Measurements from ENCODE around the gene BHLHE23. TPM values are rescaled to one million over a fixed set of nuclear protein-coding genes. Genes with fewer than 3 reads are reported as not detected.
"Not testable (repeated sequence)": the region's sequence is repeated elsewhere in the genome, so short reads cannot be mapped to it uniquely, and the experiment has no call there.

BHLHE23 gene
- total RNA-seq, 1 donor from 2014 or later, result not detected

- no peak for DNase-seq (ENCODE audit: low read depth)
Measured at GRCh38 chr20:63043348-63044203, 36.8 kb upstream of the BHLHE23 start.

DNA sequence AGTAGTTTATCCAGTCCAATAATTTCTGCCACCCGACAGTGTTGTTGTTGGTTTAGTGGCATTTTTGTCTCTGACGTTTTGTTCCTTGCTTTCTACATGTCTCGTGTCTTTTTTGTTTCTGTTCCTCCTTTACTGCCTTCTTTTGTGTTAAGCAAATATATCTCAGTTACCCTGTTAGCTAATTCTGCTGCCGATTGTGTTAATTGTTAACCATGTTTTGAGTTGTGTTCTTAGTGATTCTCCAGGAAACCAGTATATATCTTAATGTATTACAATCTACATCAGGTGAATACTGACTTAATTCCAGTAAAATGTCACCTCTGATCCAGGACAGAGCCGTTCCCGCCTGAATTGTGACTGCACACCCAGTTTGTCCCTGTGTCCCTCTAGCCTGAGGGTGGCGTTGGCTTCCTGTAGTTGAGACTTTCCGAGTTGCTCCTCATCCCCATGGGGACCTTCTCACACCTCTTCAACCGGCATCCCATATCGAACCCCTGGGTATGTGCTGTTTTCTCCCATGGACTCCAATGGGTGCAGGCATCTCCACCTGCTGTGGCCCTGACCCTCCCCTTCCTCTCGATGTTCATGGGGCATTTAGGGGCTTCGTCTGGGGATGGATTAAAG, 35.8 kb upstream of the BHLHE23 start:
- DNase-seq (ENCODE audit: low read depth), result no peak

DNA sequence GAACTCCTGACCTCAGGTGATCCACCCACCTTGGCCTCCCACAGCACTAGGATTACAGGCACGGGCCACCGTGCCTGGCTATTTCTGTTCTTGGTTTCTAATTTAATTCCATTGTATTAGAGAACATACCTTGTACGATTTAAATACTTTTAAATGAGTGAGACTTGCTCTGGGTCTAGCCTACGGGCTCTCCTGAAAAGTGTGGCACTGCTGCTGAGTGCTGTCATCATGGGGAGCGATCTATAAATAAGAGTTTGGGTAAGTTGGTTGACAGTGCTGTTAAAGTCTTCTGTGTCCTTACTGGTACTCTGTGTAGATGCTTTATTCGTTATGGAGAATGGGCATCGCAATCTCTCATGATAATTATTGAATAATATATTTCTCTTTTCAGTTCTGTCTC, 35.0 kb upstream of the BHLHE23 start:
- no peak for DNase-seq (ENCODE audit: low read depth)

GRCh38 chr20:63037669-63038268, 31.0 kb upstream of the BHLHE23 start:
- DNase-seq (ENCODE audit: low read depth), result no peak

DNA sequence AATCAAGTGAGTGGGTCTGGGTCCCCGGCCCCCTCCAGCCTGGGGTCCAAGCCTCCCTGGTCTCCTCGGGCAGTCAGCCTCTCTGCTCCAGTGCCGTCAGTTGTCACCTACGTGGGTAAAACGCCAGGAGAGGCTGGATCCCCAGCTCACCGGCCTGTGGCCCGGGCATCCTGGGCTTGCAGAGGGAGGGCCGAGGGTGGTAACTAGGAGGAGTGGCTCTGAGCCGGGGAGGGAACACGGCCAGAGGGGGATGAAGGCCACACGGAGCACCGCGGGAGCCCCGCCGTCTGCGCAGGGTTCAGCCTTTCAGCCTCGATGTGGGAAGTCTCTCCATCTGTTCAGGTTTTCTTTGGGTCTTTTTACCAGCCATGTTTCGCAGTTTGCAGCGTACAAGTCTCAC, 29.5 kb upstream of the BHLHE23 start:
- no peak for DNase-seq (ENCODE audit: low read depth)

GRCh38 chr20:63035603-63036185, 28.9 kb upstream of the BHLHE23 start:
- DNase-seq (ENCODE audit: low read depth), result no peak

DNA sequence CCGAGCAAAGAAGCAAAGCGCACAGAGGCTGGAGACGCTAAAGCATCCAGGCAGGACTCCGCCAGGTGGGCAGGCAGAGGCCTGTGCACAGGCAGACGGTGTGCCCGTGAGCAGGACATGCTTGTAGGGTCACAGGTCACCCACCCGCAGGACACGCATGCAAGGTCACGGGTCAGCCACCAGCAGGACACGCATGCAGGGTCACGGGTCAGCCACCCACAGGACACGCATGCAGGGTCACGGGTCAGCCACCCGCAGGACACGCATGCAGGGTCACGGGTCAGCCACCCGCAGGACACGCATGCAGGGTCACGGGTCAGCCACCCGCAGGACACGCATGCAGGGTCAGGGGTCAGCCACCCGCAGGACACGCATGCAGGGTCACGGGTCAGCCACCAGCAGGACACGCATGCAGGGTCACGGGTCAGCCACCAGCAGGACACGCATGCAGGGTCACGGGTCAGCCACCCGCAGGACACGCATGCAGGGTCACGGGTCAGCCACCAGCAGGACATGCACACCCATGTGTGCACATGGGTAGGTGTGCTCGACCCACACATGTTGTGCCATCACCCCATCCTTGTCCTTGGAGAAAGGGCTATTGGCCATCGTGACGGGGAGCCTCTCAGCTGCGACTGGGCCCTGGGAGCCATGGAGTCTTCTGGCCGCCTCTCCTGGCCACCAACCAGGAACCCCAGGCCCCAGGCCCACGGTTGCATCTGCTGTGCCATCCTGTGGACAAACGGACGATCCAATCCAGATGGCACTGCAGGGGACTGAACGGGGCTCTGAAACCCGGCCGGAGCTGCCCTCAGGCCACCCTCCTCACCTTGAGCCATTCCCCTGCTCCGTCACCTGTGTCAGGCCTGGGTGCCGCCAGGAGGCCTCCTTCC, 28.2 kb upstream of the BHLHE23 start:
- not testable (repeated sequence) for DNase-seq (ENCODE audit: low read depth)

GRCh38 chr20:63033794-63034709, 27.3 kb upstream of the BHLHE23 start:
- DNase-seq (ENCODE audit: low read depth), result no peak

DNA sequence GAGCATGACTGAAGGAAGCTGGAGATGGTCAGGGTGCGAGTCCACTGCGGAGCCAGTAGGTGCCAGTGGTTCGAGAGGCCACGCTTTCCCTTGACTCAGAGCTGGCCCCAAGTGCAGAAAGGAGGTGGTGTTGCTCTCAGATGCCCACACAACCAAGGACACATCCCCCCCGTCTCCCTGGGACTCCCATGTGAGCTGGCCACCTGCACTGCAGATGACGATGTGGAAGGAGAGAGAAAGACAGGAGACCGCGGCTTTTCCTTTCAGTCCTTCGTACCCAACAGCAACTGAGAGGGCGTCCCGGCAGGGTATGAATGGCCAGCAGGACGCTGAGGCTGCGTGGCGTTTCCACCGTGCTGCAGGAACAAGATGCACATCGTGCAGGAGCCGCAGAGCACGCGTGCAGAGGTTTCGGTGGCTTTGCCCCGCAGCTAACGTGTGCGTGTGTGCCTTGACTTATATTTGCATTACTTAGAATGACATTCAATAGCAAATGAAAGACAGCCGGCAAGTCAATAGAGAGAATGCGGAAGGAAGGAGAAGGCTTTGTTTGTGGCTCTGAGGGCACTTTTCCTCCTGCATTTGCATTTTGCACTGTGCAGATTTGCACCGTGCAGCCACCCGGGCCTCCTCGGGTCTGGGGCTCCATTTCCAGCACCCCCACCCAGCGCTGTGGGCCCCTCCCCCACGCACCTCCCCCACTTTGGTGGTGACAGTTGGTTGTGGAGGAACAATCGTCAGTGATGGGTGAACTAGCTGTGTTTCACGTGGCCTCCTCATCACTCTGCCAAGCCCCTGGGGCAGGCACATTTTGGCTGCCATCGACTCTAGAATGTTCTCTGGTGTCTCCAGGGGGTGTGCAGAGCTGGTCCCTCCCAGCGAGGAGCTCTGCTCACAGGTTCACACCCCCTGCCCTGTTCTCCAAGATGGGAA, 26.4 kb upstream of the BHLHE23 start:
- no peak for DNase-seq (ENCODE audit: low read depth)

- no peak for DNase-seq (ENCODE audit: low read depth)
Measured at GRCh38 chr20:63032026-63032800, 25.4 kb upstream of the BHLHE23 start.

DNA sequence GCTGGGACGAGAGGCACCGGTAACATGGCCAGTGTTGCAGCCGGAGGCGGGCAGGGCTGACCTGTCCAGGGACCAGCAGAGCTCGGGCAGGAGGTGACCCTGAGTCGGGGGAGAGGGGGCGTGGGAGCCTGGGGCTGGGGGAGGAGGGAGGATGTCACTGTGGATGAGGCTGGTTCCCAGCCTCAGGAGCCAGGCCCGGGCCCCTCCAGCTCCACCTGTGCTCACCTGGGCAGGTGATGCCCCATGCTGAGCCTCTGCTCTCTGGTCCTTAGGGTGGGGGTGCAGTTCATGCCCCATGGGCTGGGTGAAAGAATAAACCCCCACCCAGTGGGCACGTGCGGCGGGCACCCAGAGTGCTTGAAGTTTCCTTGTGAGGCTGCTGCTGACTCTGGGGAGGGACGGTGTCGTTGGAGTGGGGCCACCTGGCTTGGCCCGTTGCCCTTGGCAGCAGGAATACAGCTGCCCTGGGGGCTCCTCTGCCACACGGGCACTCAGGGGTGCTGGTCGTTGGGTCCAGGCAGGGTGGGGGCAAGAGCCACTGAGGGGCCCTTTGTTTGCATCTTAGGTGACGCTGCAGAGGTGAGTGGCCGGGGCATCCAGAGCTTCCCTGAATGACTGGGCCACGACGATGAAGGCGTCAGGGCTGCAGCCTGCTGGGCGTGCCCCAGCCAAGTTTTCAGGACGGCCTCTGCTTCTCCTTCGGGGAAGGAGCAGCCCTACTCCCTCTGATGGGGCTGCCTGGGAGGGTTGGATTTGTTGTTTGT, 24.7 kb upstream of the BHLHE23 start:
- no peak for DNase-seq (ENCODE audit: low read depth)

DNA sequence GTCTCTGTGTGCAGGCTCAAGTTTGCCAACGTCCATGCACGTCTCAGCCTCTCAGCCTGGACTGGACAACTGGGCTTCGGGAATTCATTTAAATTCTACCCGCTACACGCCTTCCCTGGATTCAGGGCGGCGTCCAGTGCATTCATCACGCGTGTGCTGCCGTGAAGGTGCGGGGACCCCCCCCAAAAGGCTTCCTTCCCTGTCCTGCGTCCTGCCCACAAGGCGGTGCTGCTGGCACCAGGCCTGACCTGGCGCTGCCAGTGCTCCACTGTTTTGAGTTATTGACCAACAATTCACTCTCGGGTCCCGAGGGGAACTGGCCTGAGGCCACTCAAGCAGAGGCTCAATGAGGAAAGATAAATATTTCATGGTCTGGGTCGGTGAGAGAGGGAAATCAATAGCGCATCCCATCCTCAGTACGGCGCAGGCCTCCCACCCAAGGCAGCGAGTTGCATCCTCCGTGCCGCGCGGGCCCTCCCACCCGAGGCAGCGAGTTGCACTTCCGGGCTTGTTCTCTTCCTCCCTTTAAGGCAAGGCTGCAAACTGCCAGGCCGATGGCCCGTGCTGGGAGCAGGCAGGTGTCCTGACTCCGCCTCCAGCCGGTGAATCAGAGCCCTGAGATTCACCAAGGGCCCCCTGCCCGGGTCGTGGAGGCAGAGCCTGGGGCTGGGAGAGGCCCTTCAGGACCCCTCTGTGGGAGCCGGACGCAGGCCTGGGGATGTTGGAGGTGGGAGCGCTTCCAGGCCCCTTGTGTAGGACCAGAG, 22.8 kb upstream of the BHLHE23 start:
- DNase-seq (ENCODE audit: low read depth), result no peak

- no peak for DNase-seq (ENCODE audit: low read depth)
Measured at GRCh38 chr20:63028461-63028921, 21.7 kb upstream of the BHLHE23 start.

- DNase-seq (ENCODE audit: low read depth), result no peak
Measured at GRCh38 chr20:63027922-63028389, 21.2 kb upstream of the BHLHE23 start.

DNA sequence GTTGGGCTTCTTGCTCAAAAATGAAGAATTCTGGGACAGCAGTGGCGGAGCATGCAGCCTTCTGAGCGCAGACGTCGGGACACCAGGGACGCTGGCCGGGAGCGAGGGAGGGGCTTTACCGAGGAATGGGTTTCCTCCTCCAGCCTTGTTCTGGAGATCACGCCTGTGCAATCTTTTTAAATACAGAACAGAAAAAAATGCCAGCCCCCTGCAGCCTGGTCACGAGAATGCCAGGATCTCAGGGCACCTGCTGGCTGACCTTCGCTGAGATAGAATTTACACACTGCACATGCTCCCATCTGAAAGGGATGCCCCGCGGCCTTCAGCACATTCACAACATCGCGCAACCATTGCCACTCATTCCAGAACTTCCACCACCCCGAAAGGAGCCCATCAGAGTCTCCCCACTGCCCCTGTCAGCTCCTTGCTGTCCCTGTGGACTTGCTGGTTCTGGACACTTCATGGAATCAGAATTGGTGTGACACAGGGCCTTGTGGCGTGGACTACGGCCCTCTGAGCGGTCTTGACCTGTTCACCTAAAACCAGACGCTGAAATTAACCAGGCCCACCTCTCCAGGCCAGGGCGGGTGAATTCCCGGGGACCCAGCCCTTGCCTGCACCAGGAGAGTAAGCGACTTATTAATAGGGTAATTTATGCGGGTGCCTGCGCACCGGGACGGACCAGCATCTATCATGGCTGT, 20.6 kb upstream of the BHLHE23 start:
- DNase-seq (ENCODE audit: low read depth), result no peak

- no peak for DNase-seq (ENCODE audit: low read depth)
Measured at GRCh38 chr20:63026582-63027165, 19.9 kb upstream of the BHLHE23 start.

All from renal cortical epithelial cell (primary cell).